T-helper 17 cell (primary cell): Measurements from ENCODE around the gene DISC1. TPM values are rescaled to one million over a fixed set of nuclear protein-coding genes. Genes with fewer than 3 reads are reported as not detected.
"Not testable (repeated sequence)": the region's sequence is repeated elsewhere in the genome, so short reads cannot be mapped to it uniquely, and the experiment has no call there.

Experiments
- ATAC-seq: fragments of 150-1000 bp; cut with Tn5 transposase; 2 replicates; pipeline ENCODE4 v1.10.0; 2021; ENCODE audit warnings: mild to moderate bottlenecking, moderate library complexity
- DNase-seq, 3 donors: peaks; one replicate each; pipeline versions ENCODE4 v3.0.0 to v3.0.0-alpha.2; 2020 to 2021
- H3K9me3 ChIP-seq: one replicate; pipeline ENCODE4 v1.7.0; 2013; ENCODE audit warnings: low read length, mild to moderate bottlenecking; ENCODE audit not compliant: control insufficient read depth, poor library complexity, severe bottlenecking
- H3K27ac Mint-ChIP-seq: one replicate; pipeline ENCODE4 v1.8.0; 2022; ENCODE audit warnings: mild to moderate bottlenecking, moderate library complexity, mixed read lengths
- H3K27me3 Mint-ChIP-seq: one replicate; pipeline ENCODE4 v1.8.0; 2022; ENCODE audit warnings: mixed read lengths
- H3K36me3 Mint-ChIP-seq: one replicate; pipeline ENCODE4 v1.8.0; 2022; ENCODE audit warnings: low read depth, mixed read lengths
- H3K4me1 Mint-ChIP-seq: one replicate; pipeline ENCODE4 v1.8.0; 2022; ENCODE audit warnings: mild to moderate bottlenecking, mixed read lengths
- H3K4me3 Mint-ChIP-seq: one replicate; pipeline ENCODE4 v1.8.0; 2022; ENCODE audit warnings: mild to moderate bottlenecking, moderate library complexity, mixed read lengths
- total RNA-seq, 4 donors: library from RNA in 2 of 4; stranded (reverse) in 2 of 4; gene quantifications; one replicate each; pipeline ENCODE4 v1.2.3 and lab custom pipeline; 2022 to 2026

Gene DISC1
- total RNA-seq, 2 donors from 2014 or later = 16.2 to 17.4 TPM

- Mint-ChIP-seq H3K27ac (no peak overlapping the region), H3K4me1 (no peaks in the 10 kb centered on the region), H3K4me3 (no peak overlapping the region), H3K27me3 (no peaks in the 10 kb centered on the region), H3K36me3 (no peaks in the 10 kb centered on the region)
- DNase-seq = no peak
- ATAC-seq = no peak
- H3K9me3 ChIP-seq = no peaks in the 10 kb centered on the region
Measured at GRCh38 chr1:231957359-231957758, 330.8 kb downstream of the DISC1 start.

- H3K9me3 ChIP-seq = no peaks in the 10 kb centered on the region
- no peaks in the 10 kb centered on the region for H3K36me3 Mint-ChIP-seq
- ATAC-seq (no peak), DNase-seq (no peak)
- H3K27ac Mint-ChIP-seq = no peak overlapping the region
- no peaks in the 10 kb centered on the region for H3K27me3 Mint-ChIP-seq
- H3K4me1 Mint-ChIP-seq = peaks cover 1% of the 10 kb centered on the region
- H3K4me3 Mint-ChIP-seq = no peak overlapping the region
Measured at GRCh38 chr1:231958448-231958847, 331.9 kb downstream of the DISC1 start.

GRCh38 chr1:231959225-231959884 is 332.8 kb downstream of the DISC1 start:
- no peak overlapping the region for H3K27ac Mint-ChIP-seq
- H3K36me3 Mint-ChIP-seq = no peaks in the 10 kb centered on the region
- H3K9me3 ChIP-seq = no peaks in the 10 kb centered on the region
- no peak for DNase-seq
- H3K27me3 Mint-ChIP-seq = no peaks in the 10 kb centered on the region
- no peak overlapping the region for H3K4me3 Mint-ChIP-seq
- peaks cover 4% of the 10 kb centered on the region for H3K4me1 Mint-ChIP-seq
- no peak for ATAC-seq

- not testable (repeated sequence) for H3K4me1 Mint-ChIP-seq, H3K4me3 Mint-ChIP-seq, H3K27ac Mint-ChIP-seq, H3K9me3 ChIP-seq, H3K36me3 Mint-ChIP-seq, ATAC-seq, H3K27me3 Mint-ChIP-seq, DNase-seq
Measured at GRCh38 chr1:231961801-231962200, 335.2 kb downstream of the DISC1 start.

GRCh38 chr1:231962636-231963035 is 336.0 kb downstream of the DISC1 start:
- DNase-seq = no peak
- Mint-ChIP-seq H3K27me3 (no peaks in the 10 kb centered on the region), H3K36me3 (no peaks in the 10 kb centered on the region), H3K4me3 (no peak overlapping the region), H3K27ac (no peak overlapping the region), H3K4me1 (peaks cover 8% of the 10 kb centered on the region)
- H3K9me3 ChIP-seq = no peaks in the 10 kb centered on the region
- ATAC-seq = no peak

- ATAC-seq (no peak), DNase-seq (no peak)
- Mint-ChIP-seq H3K27ac (no peak overlapping the region), H3K4me1 (peaks cover 8% of the 10 kb centered on the region), H3K27me3 (no peaks in the 10 kb centered on the region), H3K4me3 (no peak overlapping the region), H3K36me3 (no peaks in the 10 kb centered on the region)
- H3K9me3 ChIP-seq = no peaks in the 10 kb centered on the region
Measured at GRCh38 chr1:231964241-231964640, 337.7 kb downstream of the DISC1 start.

- no peaks in the 10 kb centered on the region for H3K27me3 Mint-ChIP-seq
- DNase-seq (no peak), ATAC-seq (no peak)
- H3K9me3 ChIP-seq = no peaks in the 10 kb centered on the region
- no peak overlapping the region for H3K4me3 Mint-ChIP-seq
- H3K27ac Mint-ChIP-seq = peak overlapping the region; percentile 1
- no peaks in the 10 kb centered on the region for H3K36me3 Mint-ChIP-seq
- peaks cover 8% of the 10 kb centered on the region for H3K4me1 Mint-ChIP-seq
Measured at GRCh38 chr1:231964961-231965360, 338.4 kb downstream of the DISC1 start.

- Mint-ChIP-seq H3K4me3 (no peak overlapping the region), H3K4me1 (peaks cover 8% of the 10 kb centered on the region), H3K27ac (peak overlapping the region; percentile 1), H3K27me3 (no peaks in the 10 kb centered on the region), H3K36me3 (no peaks in the 10 kb centered on the region)
- H3K9me3 ChIP-seq = no peaks in the 10 kb centered on the region
- ATAC-seq (no peak), DNase-seq (no peak)
Measured at GRCh38 chr1:231965615-231966014, 339.0 kb downstream of the DISC1 start.

GRCh38 chr1:231966983-231967382 is 340.4 kb downstream of the DISC1 start:
- no peak for DNase-seq
- Mint-ChIP-seq H3K4me1 (peaks cover 8% of the 10 kb centered on the region), H3K36me3 (no peaks in the 10 kb centered on the region), H3K27ac (no peak overlapping the region), H3K4me3 (no peak overlapping the region), H3K27me3 (no peaks in the 10 kb centered on the region)
- no peaks in the 10 kb centered on the region for H3K9me3 ChIP-seq
- no peak for ATAC-seq

GRCh38 chr1:231969076-231969475 is 342.5 kb downstream of the DISC1 start:
- Mint-ChIP-seq H3K27ac (no peak overlapping the region), H3K36me3 (no peaks in the 10 kb centered on the region), H3K4me3 (no peak overlapping the region), H3K4me1 (peaks cover 4% of the 10 kb centered on the region), H3K27me3 (no peaks in the 10 kb centered on the region)
- H3K9me3 ChIP-seq = no peaks in the 10 kb centered on the region
- DNase-seq (no peak), ATAC-seq (no peak)

GRCh38 chr1:231969761-231970160 is 343.2 kb downstream of the DISC1 start:
- DNase-seq, H3K4me3 Mint-ChIP-seq, H3K36me3 Mint-ChIP-seq: not testable (repeated sequence)

GRCh38 chr1:231970684-231971083 is 344.1 kb downstream of the DISC1 start:
- DNase-seq = no peak
- no peak overlapping the region for H3K27ac Mint-ChIP-seq
- H3K27me3 Mint-ChIP-seq = no peaks in the 10 kb centered on the region
- H3K4me1 Mint-ChIP-seq = peaks cover under 1% of the 10 kb centered on the region
- H3K4me3 Mint-ChIP-seq = no peak overlapping the region
- no peaks in the 10 kb centered on the region for H3K9me3 ChIP-seq
- no peaks in the 10 kb centered on the region for H3K36me3 Mint-ChIP-seq
- no peak for ATAC-seq

More at GRCh38 chr1:231969761-231970160, 343.2 kb downstream of the DISC1 start:
- H3K27me3 Mint-ChIP-seq, H3K4me1 Mint-ChIP-seq, H3K27ac Mint-ChIP-seq, ATAC-seq, H3K9me3 ChIP-seq: not testable (repeated sequence)

GRCh38 chr1:231971397-231972110 is 345.0 kb downstream of the DISC1 start:
- no peaks in the 10 kb centered on the region for H3K27me3 Mint-ChIP-seq
- H3K4me1 Mint-ChIP-seq = no peaks in the 10 kb centered on the region
- no peaks in the 10 kb centered on the region for H3K9me3 ChIP-seq
- no peak overlapping the region for H3K27ac Mint-ChIP-seq
- no peak for DNase-seq
- peaks cover 4% of the 10 kb centered on the region for H3K36me3 Mint-ChIP-seq
- no peak overlapping the region for H3K4me3 Mint-ChIP-seq
- ATAC-seq = no peak

GRCh38 chr1:231972111-231972445 is 345.5 kb downstream of the DISC1 start:
- Mint-ChIP-seq H3K36me3 (peaks cover 4% of the 10 kb centered on the region), H3K4me1 (no peaks in the 10 kb centered on the region), H3K27ac (no peak overlapping the region)

More at GRCh38 chr1:231972111-231972445, 345.5 kb downstream of the DISC1 start:
- no peaks in the 10 kb centered on the region for H3K9me3 ChIP-seq
- ATAC-seq (no peak), DNase-seq (no peak)
- no peak overlapping the region for H3K4me3 Mint-ChIP-seq
- H3K27me3 Mint-ChIP-seq = no peaks in the 10 kb centered on the region
